ENCODE data around the gene SH2D1B. TPM values are rescaled to one million over a fixed set of nuclear protein-coding genes. Genes with fewer than 3 reads are reported as not detected.
"Not testable (repeated sequence)": the region's sequence is repeated elsewhere in the genome, so short reads cannot be mapped to it uniquely, and the experiment has no call there.

SH2D1B gene
- total and polyA plus RNA-seq, 9 of the 15 experiments (the other 6 are each of a cell fraction or from before 2014, with no cell fraction given) = 5.6 to 19.6 (median 9.7) TPM

DNA sequence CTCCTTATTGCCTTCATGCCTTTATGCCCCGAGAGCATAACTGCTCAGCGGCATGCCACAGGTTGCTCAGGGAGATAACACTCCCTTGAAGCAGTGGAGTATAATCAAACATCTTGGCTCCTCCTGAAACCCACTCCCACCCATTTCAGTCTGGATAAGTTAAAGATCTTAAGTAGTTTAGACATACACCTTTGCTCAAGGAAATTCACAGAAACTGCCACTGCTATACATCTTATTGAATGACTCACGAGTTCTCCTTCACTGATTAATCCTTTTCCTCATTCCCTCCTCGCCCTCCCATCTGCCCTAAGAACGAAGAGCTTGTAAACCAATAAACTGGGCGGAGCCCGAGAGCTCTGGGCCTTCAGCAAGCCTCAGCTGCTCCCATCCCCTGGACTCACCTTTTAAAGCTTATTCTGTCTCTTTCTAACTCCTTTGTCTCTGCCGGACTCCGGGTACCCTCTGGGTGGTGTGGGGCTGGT is 7.6 kb upstream of the SH2D1B start:
- H3K36me3 ChIP-seq (ENCODE audit: control insufficient read depth, insufficient read depth, low read length); FAIRE-seq; H4K20me1 ChIP-seq (replicated peaks; ENCODE audit: control insufficient read depth, insufficient read depth, low read length); CTCF ChIA-PET (ENCODE audit: low intra/inter-chr PET ratio); in situ Hi-C loops (cut with MboI); H3K9me3 ChIP-seq (replicated peaks; ENCODE audit: control insufficient read depth, insufficient read depth, low read depth, low read length); H3K79me2 ChIP-seq (ENCODE audit: control insufficient read depth, insufficient read depth, low read length); BruUV-seq (replicated peaks); H3K27me3 ChIP-seq (ENCODE audit: control insufficient read depth in 2 of 2, insufficient read depth in 2 of 2, low read length in 2 of 2); H3K4me2 ChIP-seq (ENCODE audit: insufficient read depth, low read length); H3K9ac ChIP-seq (ENCODE audit: insufficient read depth in 1 of 2, low read depth in 2 of 2, low read length in 2 of 2); H3K4me3 ChIP-seq; H3K9me1 ChIP-seq (ENCODE audit: control insufficient read depth, insufficient read depth, low read length); TF ChIP-seq TEAD4 (CRISPR knock-in tag; IDR thresholded peaks at IDR 0.05; ENCODE audit: borderline replicate concordance): not testable (repeated sequence)
- peak overlapping the region; percentile 33; the same call in 1 of the 3 replicates for H3K27ac ChIP-seq (ENCODE audit: extremely low read depth, low read depth, low read length)
- peak overlapping the region; percentile 6; the same call in 1 of the 2 replicates for H2AFZ ChIP-seq (ENCODE audit: low read depth, low read length)
- ATAC-seq = peak; percentile 60
- 5% methylated on average over 9 of the region's 9 CpGs for WGBS (ENCODE audit: insufficient coverage, low coverage, missing lambda C conversion rate)
- POLR2A ChIA-PET = interaction anchor here (0.6 to 1.0 kb wide), 4 partner anchors 10 to 97 kb away, joined by 3 to 4 read pairs (median 3); no protein-coding TSS in a partner anchor
- peaks cover 23 to 57% of the 10 kb centered on the region in 2 experiments for H3K4me1 ChIP-seq (replicated peaks in 1 of 2; ENCODE audit: control insufficient read depth in 2 of 2, insufficient read depth in 2 of 2, low read length in 2 of 2)
- DNase-seq (ENCODE audit: extremely low read depth in 1 of 4, low spot score in 3 of 4) = peak in 3 of 4 experiments; percentile 34 to 85 (median 53)
- intact Hi-C loops (cut with micrococcal nuclease) = loop anchor here (1.0 kb wide), 1 partner anchor 22 kb away; no protein-coding TSS in a partner anchor
- TF ChIP-seq, protein P1, sequence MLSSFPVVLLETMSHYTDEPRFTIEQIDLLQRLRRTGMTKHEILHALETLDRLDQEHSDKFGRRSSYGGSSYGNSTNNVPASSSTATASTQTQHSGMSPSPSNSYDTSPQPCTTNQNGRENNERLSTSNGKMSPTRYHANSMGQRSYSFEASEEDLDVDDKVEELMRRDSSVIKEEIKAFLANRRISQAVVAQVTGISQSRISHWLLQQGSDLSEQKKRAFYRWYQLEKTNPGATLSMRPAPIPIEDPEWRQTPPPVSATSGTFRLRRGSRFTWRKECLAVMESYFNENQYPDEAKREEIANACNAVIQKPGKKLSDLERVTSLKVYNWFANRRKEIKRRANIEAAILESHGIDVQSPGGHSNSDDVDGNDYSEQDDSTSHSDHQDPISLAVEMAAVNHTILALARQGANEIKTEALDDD (IDR thresholded peaks at IDR 0.05) = peak; percentile 56; the same call in 1 of the 2 replicates
- TF ChIP-seq CBFA2T2 (conservative IDR thresholded peaks at IDR 0.05) (peak; percentile 70), TCF3 (CRISPR knock-in tag; IDR thresholded peaks at IDR 0.05) (peak; percentile 65), LEF1 (IDR thresholded peaks at IDR 0.05) (peak; percentile 39; the same call in 1 of the 2 replicates), JUND (IDR thresholded peaks at IDR 0.05; ENCODE audit: borderline replicate concordance, low read depth, low read length) (peak; percentile 7; the same call in 1 of the 2 replicates), JUND (tag; IDR thresholded peaks at IDR 0.05; ENCODE audit: borderline replicate concordance, low read depth, low read length) (peak; percentile 43; the same call in 1 of the 3 replicates), SMAD4 (CRISPR knock-in tag; conservative IDR thresholded peaks at IDR 0.05) (peak; percentile 61; the same call in 1 of the 2 replicates), KLF16 (IDR thresholded peaks at IDR 0.05) (peak; percentile 62), HDAC1 (IDR thresholded peaks at IDR 0.05) (peak in 1 of 2 experiments; percentile 60; a peak in 2 of 4 replicates), TEAD4 (IDR thresholded peaks at IDR 0.05; ENCODE audit: low read length) (peak; percentile 62), GATAD2A (IDR thresholded peaks at IDR 0.05) (peak; percentile 77; the same call in 1 of the 2 replicates), ZNF134 (CRISPR knock-in tag; conservative IDR thresholded peaks at IDR 0.05) (0 out of 2 replicates have a peak, but pooled peaks have one; percentile 23), NCOR1 (IDR thresholded peaks at IDR 0.05) (peak; percentile 60; the same call in 1 of the 2 replicates), NCOA1 (IDR thresholded peaks at IDR 0.05; ENCODE audit: low read depth) (peak; percentile 23; the same call in 1 of the 2 replicates), CBFA2T3 (IDR thresholded peaks at IDR 0.05) (peak; percentile 81), MEIS2 (IDR thresholded peaks at IDR 0.05; ENCODE audit: partially characterized antibody) (peak; percentile 25), HDAC2 (IDR thresholded peaks at IDR 0.05) (peak; percentile 74), CTBP1 (IDR thresholded peaks at IDR 0.05; ENCODE audit: borderline replicate concordance) (0 out of 2 replicates have a peak, but pooled peaks have one; percentile 39), MTA3 (IDR thresholded peaks at IDR 0.05; ENCODE audit: borderline replicate concordance) (peak; percentile 63; the same call in 1 of the 2 replicates)
- TF ChIP-seq, protein P2, sequence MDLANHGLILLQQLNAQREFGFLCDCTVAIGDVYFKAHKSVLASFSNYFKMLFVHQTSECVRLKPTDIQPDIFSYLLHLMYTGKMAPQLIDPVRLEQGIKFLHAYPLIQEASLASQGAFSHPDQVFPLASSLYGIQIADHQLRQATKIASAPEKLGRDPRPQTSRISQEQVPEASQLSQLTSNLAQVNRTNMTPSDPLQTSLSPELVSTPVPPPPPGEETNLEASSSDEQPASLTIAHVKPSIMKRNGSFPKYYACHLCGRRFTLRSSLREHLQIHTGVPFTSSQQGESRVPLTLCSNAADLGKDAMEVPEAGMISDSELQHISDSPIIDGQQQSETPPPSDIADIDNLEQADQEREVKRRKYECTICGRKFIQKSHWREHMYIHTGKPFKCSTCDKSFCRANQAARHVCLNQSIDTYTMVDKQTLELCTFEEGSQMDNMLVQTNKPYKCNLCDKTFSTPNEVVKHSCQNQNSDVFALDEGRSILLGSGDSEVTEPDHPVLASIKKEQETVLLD (IDR thresholded peaks at IDR 0.05) = peak; percentile 51; the same call in 1 of the 2 replicates
- TF ChIP-seq, protein P3, sequence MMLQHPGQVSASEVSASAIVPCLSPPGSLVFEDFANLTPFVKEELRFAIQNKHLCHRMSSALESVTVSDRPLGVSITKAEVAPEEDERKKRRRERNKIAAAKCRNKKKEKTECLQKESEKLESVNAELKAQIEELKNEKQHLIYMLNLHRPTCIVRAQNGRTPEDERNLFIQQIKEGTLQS (IDR thresholded peaks at IDR 0.05) = peak; percentile 43
- TF ChIP-seq, protein P3 (CRISPR knock-in tag; conservative IDR thresholded peaks at IDR 0.05) = not testable (repeated sequence)
